Panc1 (cell line): ENCODE measurements around the gene CSNK1E. TPM values are rescaled to one million over a fixed set of nuclear protein-coding genes. Genes with fewer than 3 reads are reported as not detected.

Experiments used
- ATAC-seq: fragments of 200-7000 bp; cut with Tn5 transposase; 2 replicates; pipeline ENCODE4 v1.9.1; 2020; ENCODE audit warnings: mild to moderate bottlenecking, moderate library complexity
- BruUV-seq: library from RNA; stranded (reverse); fragments of 400-500 nt; replicated peaks from 2 replicates; lab custom pipeline; 2021; lab: Mats Ljungman, UMichigan
- CTCF ChIA-PET: fragments of 300-600 bp; sonication (Branson Sonifier 250); formaldehyde crosslinking; loops from one replicate; lab custom pipeline; 2022; ENCODE audit warnings: antibody characterized with exemption; lab: Charles Lee
- POLR2A ChIA-PET: fragments of 300-600 bp; sonication (Branson Sonifier 250); formaldehyde crosslinking; loops from one replicate; lab custom pipeline; 2022; ENCODE audit warnings: antibody characterized with exemption; lab: Charles Lee
- DNase-seq: peaks from one replicate; pipeline ENCODE4 v3.0.0-alpha.2; 2010; ENCODE audit warnings: low read depth, low spot score
- H3K27ac ChIP-seq: 2 replicates; pipeline ENCODE4 v1.5.1; 2011; ENCODE audit warnings: mild to moderate bottlenecking, low read length, inconsistent platforms
- H3K27me3 ChIP-seq: fragments of 200-500 bp; sonication (Bioruptor generic); 2 replicates; pipeline ENCODE4 v1.6.0; 2014; ENCODE audit warnings: low read length, inconsistent platforms; ENCODE audit not compliant: control insufficient read depth, insufficient read depth
- H3K36me3 ChIP-seq: fragments of 200-500 bp; sonication (Bioruptor generic); 2 replicates; pipeline ENCODE4 v1.5.1; 2014; ENCODE audit warnings: inconsistent platforms, mild to moderate bottlenecking, low read length, moderate library complexity; ENCODE audit not compliant: control insufficient read depth, insufficient read depth
- H3K4me1 ChIP-seq: 2 replicates; pipeline ENCODE4 v1.5.1; 2011; ENCODE audit warnings: inconsistent platforms, mild to moderate bottlenecking, low read length, moderate library complexity; ENCODE audit not compliant: control insufficient read depth, insufficient read depth
- H3K4me3 ChIP-seq, 2 experiments: 2 replicates each; pipeline ENCODE4 v1.5.1; 2011 to 2012; ENCODE audit warnings: low read depth in 2 of 2, low read length in 2 of 2, mild to moderate bottlenecking in 2 of 2, inconsistent platforms in 1 of 2, moderate library complexity in 1 of 2
- H3K9me3 ChIP-seq: fragments of 200-500 bp; sonication (Bioruptor generic); 2 replicates; pipeline ENCODE4 v1.5.1; 2014; ENCODE audit warnings: low read depth, mild to moderate bottlenecking, inconsistent platforms, low read length, moderate library complexity; ENCODE audit not compliant: control insufficient read depth, insufficient read depth
- CTCF ChIP-seq: fragments of 450-650 bp; IDR thresholded peaks from 2 replicates; pipeline ENCODE4 v1.5.1; 2017; ENCODE audit warnings: mild to moderate bottlenecking
- POLR2AphosphoS5 ChIP-seq: IDR thresholded peaks from 2 replicates; pipeline ENCODE4 v1.6.1; 2012; ENCODE audit warnings: mild to moderate bottlenecking, low read depth, low read length, moderate library complexity
- REST ChIP-seq, 2 experiments: IDR thresholded peaks; 2 replicates each; pipeline ENCODE4 v1.6.1; 2011 to 2012; ENCODE audit warnings: low read depth in 2 of 2, control low read depth in 1 of 2, low read length in 1 of 2, mild to moderate bottlenecking in 1 of 2, moderate library complexity in 1 of 2; ENCODE audit not compliant: insufficient read depth in 1 of 2
- SIN3A ChIP-seq: IDR thresholded peaks from 2 replicates; pipeline ENCODE4 v1.6.1; 2012; ENCODE audit warnings: low read depth, mild to moderate bottlenecking, low read length, moderate library complexity, borderline replicate concordance; ENCODE audit not compliant: insufficient read depth
- TCF7L2 ChIP-seq: IDR thresholded peaks from 2 replicates; pipeline ENCODE4 v1.6.1; 2011; ENCODE audit warnings: mild to moderate bottlenecking, low read depth, low read length, inconsistent platforms
- in situ Hi-C: cut with HindIII; loops from 2 replicates; pipeline ENCODE4 v1.10.0; 2016; ENCODE audit warnings: low sequenced_read_pairs, low pct_unique_long_range_greater_than_20kb
- intact Hi-C: fragments of 100-400 bp; cut with micrococcal nuclease; formaldehyde crosslinking; loops from one replicate; pipeline ENCODE4 v1.10.0; 2022; ENCODE audit not compliant: unreplicated experiment
- total RNA-seq: library from RNA; stranded (reverse); gene quantifications from one replicate; pipeline ENCODE4 v1.2.1, GENCODE V29; 2021; ENCODE audit not compliant: unreplicated experiment

CSNK1E gene
- total RNA-seq, 1 experiment from 2014 or later: 115 TPM

- no peak for ATAC-seq
- H3K4me1 ChIP-seq: no peaks in the 10 kb centered on the region
- H3K27me3 ChIP-seq: no peaks in the 10 kb centered on the region
- H3K4me3 ChIP-seq: no peak overlapping the region
- TSS peak; percentile 69 for BruUV-seq
- no peaks in the 10 kb centered on the region for H3K36me3 ChIP-seq
- in situ Hi-C loops: no loop called here
- DNase-seq: no peak
- H3K9me3 ChIP-seq: no peaks in the 10 kb centered on the region
- CTCF ChIA-PET: interaction anchor here (0.6 kb wide), 1 partner anchor 14 kb away, joined by 5 read pairs; no protein-coding TSS in a partner anchor
- intact Hi-C loops: no loop called here
- POLR2A ChIA-PET: no interaction called here
- no peak overlapping the region for H3K27ac ChIP-seq
- no peak for TF ChIP-seq POLR2AphosphoS5
Measured at GRCh38 chr22:38291201-38291777, 25.9 kb downstream of the CSNK1E start.

- Histone ChIP-seq H3K27ac (no peak overlapping the region), H3K9me3 (no peaks in the 10 kb centered on the region), H3K27me3 (no peaks in the 10 kb centered on the region), H3K36me3 (no peaks in the 10 kb centered on the region), H3K4me1 (no peaks in the 10 kb centered on the region), H3K4me3 (no peak overlapping the region)
- ATAC-seq (no peak), DNase-seq (no peak)
- intact Hi-C loops (no loop called here), in situ Hi-C loops (no loop called here)
- ChIA-PET CTCF (no interaction called here), POLR2A (no interaction called here)
- TF ChIP-seq CTCF (no peak), REST (IDR thresholded peaks at IDR 0.05; ENCODE audit: insufficient read depth in 1 of 2, low read depth in 2 of 2, low read length in 1 of 2) (no peak), SIN3A (no peak), TCF7L2 (no peak), POLR2AphosphoS5 (no peak)
- BruUV-seq: no TSS peak
Measured at GRCh38 chr22:38290347-38290746, 26.9 kb downstream of the CSNK1E start.

- no peaks in the 10 kb centered on the region for H3K36me3 ChIP-seq
- BruUV-seq: no TSS peak
- CTCF ChIA-PET: no interaction called here
- in situ Hi-C loops: no loop called here
- no peak overlapping the region for H3K27ac ChIP-seq
- DNase-seq: no peak
- POLR2A ChIA-PET: no interaction called here
- H3K9me3 ChIP-seq: no peaks in the 10 kb centered on the region
- H3K27me3 ChIP-seq: no peaks in the 10 kb centered on the region
- intact Hi-C loops: no loop called here
- TF ChIP-seq REST (IDR thresholded peaks at IDR 0.05; ENCODE audit: insufficient read depth in 1 of 2, low read depth in 2 of 2, low read length in 1 of 2) (no peak), CTCF (no peak), POLR2AphosphoS5 (peak; percentile 30; the same call in 1 of the 2 replicates), TCF7L2 (no peak), SIN3A (no peak)
- no peaks in the 10 kb centered on the region for H3K4me1 ChIP-seq
- ATAC-seq: 0 out of 2 replicates have a peak, but pooled peaks have one; percentile 20
- H3K4me3 ChIP-seq: no peak overlapping the region
Measured at GRCh38 chr22:38289583-38290082, 27.6 kb downstream of the CSNK1E start.
